KBM-7 (cell line): ENCODE measurements around the gene ZC3H7B.
"Not testable (repeated sequence)": the region's sequence is repeated elsewhere in the genome, so short reads cannot be mapped to it uniquely, and the experiment has no call there.

Experiments
- DNase-seq: peaks from one replicate; pipeline ENCODE4 v3.0.0-alpha.2; 2015
- in situ Hi-C: fragments of 300-500 bp; cut with MboI; formaldehyde crosslinking; loops from 2 replicates; pipeline ENCODE4 v1.14.3; 2020; ENCODE audit warnings: low sequenced_read_pairs, low pct_unique_long_range_greater_than_20kb, mixed read lengths

Gene ZC3H7B

GRCh38 chr22:41402851-41403250, 101.5 kb downstream of the ZC3H7B start:
- DNase-seq, result not testable (repeated sequence)
- in situ Hi-C loops, result loop anchor here (10.0 kb wide), 1 partner anchor 112 kb away; no protein-coding TSS in a partner anchor

- in situ Hi-C loops, result loop anchor here (10.0 kb wide), 1 partner anchor 111 kb away; no protein-coding TSS in a partner anchor
- DNase-seq, result peak; percentile 89
Observed at GRCh38 chr22:41403532-41404318, 102.4 kb downstream of the ZC3H7B start.

- DNase-seq, result no peak
- in situ Hi-C loops, result loop anchor here (10.0 kb wide), 1 partner anchor 109 kb away; no protein-coding TSS in a partner anchor
Observed at GRCh38 chr22:41405588-41405987, 104.3 kb downstream of the ZC3H7B start.

GRCh38 chr22:41406410-41406809, 105.1 kb downstream of the ZC3H7B start:
- DNase-seq, result no peak
- in situ Hi-C loops, result loop anchor here (10.0 kb wide), 1 partner anchor 108 kb away; no protein-coding TSS in a partner anchor

- DNase-seq, result no peak
Observed at GRCh38 chr22:41407433-41407832, 106.1 kb downstream of the ZC3H7B start.

GRCh38 chr22:41408665-41409064, 107.3 kb downstream of the ZC3H7B start:
- no peak for DNase-seq
- in situ Hi-C loops, result loop anchor here (10.0 kb wide), 1 partner anchor 106 kb away; no protein-coding TSS in a partner anchor

More at GRCh38 chr22:41407433-41407832, 106.1 kb downstream of the ZC3H7B start:
- in situ Hi-C loops, result loop anchor here (10.0 kb wide), 1 partner anchor 107 kb away; no protein-coding TSS in a partner anchor
